Spleen (tissue), 7 donors: ENCODE data around the gene LRRC49.
"Not testable (repeated sequence)": the region's sequence is repeated elsewhere in the genome, so short reads cannot be mapped to it uniquely, and the experiment has no call there.

ENCODE experiments used
- POLR2AphosphoS5 ChIP-seq, 3 donors: sonication (generic); formaldehyde crosslinking; IDR thresholded peaks; one replicate each; pipeline ENCODE4 v1.5.1; 2017; ENCODE audit warnings: antibody characterized with exemption in 3 of 3
- TF ChIP-seq, protein P1 (sequence below), 11 experiments: fragments of 200-600 bp in 7 of 11; fragments of 450-650 bp in 4 of 11; sonication (generic) in 4 of 11; IDR thresholded peaks in 8 of 11; conservative IDR thresholded peaks in 3 of 11; 1 replicate in 7 of 11; 2 replicates in 4 of 11; pipeline versions ENCODE4 v1.4.0 to v1.8.0; 2016 to 2021; ENCODE audit warnings: antibody characterized with exemption in 11 of 11, inconsistent platforms in 4 of 11, mild to moderate bottlenecking in 1 of 11
- donor health status: DM: no; HTN: no; CAD: no; lungs with moderate emphysema.
- donor health status: DM: no; HTN: no; CAD: no.
- donor health status: DM: no; HTN: no; CAD: no.

DNA sequence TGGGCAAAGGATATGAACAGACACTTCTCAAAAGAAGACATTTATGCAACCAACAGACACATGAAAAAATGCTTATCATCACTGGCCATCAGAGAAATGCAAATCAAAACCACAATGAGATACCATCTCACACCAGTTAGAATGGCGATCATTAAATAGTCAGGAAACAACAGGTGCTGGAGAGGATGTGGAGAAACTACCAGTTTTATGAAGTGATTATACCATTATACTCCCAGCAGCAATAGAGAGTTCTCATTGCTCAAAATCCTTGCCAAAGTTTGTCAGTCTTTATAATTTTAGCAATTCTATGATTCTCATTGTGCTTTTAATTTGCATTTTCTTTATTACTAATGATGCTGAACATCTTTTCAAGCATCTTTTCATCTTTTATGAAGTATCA lies 34.3 kb downstream of the LRRC49 start:
- TF ChIP-seq, protein P1, sequence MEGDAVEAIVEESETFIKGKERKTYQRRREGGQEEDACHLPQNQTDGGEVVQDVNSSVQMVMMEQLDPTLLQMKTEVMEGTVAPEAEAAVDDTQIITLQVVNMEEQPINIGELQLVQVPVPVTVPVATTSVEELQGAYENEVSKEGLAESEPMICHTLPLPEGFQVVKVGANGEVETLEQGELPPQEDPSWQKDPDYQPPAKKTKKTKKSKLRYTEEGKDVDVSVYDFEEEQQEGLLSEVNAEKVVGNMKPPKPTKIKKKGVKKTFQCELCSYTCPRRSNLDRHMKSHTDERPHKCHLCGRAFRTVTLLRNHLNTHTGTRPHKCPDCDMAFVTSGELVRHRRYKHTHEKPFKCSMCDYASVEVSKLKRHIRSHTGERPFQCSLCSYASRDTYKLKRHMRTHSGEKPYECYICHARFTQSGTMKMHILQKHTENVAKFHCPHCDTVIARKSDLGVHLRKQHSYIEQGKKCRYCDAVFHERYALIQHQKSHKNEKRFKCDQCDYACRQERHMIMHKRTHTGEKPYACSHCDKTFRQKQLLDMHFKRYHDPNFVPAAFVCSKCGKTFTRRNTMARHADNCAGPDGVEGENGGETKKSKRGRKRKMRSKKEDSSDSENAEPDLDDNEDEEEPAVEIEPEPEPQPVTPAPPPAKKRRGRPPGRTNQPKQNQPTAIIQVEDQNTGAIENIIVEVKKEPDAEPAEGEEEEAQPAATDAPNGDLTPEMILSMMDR (IDR thresholded peaks at IDR 0.05 in 8 of 11, conservative IDR thresholded peaks at IDR 0.05 in 3 of 11) = not testable (repeated sequence)
- TF ChIP-seq POLR2AphosphoS5 (IDR thresholded peaks at IDR 0.05) = not testable (repeated sequence)
